ENCODE results near the gene GABRB3. TPM values are rescaled to one million over a fixed set of nuclear protein-coding genes. Genes with fewer than 3 reads are reported as not detected.

GABRB3 gene
- total and polyA plus RNA-seq, 2 donors (not counting 1 experiment from before 2014, with no cell fraction given), result 0.07 TPM; not detected in 1

DNA sequence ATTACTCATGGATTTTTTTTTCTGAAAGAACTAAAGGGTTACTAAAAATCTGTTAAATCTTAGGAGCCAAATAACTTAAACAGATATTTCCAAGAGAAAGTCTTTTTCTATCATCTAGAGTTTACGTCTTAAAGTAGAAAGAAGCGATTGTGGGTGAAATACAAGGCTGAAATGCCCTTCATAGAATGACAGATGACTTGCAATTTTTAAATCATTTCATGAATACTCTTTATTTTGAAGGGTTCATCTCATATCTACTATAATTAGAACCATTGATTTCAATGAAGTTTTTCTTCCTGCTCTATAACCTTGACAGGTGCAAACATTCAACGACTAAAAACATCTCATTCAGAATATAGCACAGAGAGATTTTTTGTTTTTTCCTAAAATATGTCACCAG is 217.0 kb downstream of the GABRB3 start:
- DNase-seq, result no peak
- WGBS (ENCODE audit: insufficient coverage), result no CpG with 5 or more reads among the region's 3 CpGs

DNA sequence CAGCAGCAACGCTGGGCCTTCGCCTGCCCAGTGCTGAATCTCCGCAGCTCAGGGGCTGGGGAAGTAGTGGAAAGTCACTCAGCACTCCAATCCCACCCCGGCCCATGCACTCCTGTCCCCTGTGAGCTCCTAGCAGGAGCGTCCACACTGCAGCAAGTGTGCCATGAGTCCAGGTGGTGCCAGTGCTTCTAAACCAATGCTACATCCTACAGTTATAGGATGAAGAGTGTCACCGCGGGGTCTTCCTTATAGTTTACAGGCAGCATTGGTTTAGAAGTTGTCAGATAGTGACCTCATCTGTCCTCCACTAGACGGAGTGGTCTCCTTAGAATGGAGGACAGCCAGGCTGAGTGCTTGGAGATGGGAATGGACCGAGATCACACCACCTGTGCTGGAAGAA is 221.4 kb downstream of the GABRB3 start:
- Histone ChIP-seq H3K9me3 (ENCODE audit: control extremely low read depth in 1 of 3, control insufficient read depth in 2 of 3, insufficient read depth in 1 of 3, low read length in 2 of 3) (peaks cover 0 to 15% (median 0%) of the 10 kb centered on the region in 3 donors), H3K79me2 (ENCODE audit: control insufficient read depth, insufficient read depth, low read length) (no peaks in the 10 kb centered on the region), H3K27ac (ENCODE audit: low read length in 2 of 2) (no peak overlapping the region), H4K20me1 (ENCODE audit: control insufficient read depth, insufficient read depth, low read length, poor library complexity, severe bottlenecking) (no peaks in the 10 kb centered on the region), H3K9ac (ENCODE audit: low read length) (no peak overlapping the region), H3K4me1 (ENCODE audit: control insufficient read depth in 2 of 2, insufficient read depth in 2 of 2, low read length in 2 of 2) (no peaks in the 10 kb centered on the region), H3K27me3 (replicated peaks in 1 of 4; ENCODE audit: control extremely low read depth in 1 of 4, control insufficient read depth in 3 of 4, insufficient read depth in 4 of 4, low read length in 3 of 4) (no peaks in the 10 kb centered on the region), H3K4me2 (replicated peaks; ENCODE audit: low read depth, low read length, poor library complexity, severe bottlenecking) (no peak overlapping the region), H2AFZ (ENCODE audit: insufficient read depth, low read depth, low read length, poor library complexity, severe bottlenecking) (no peak overlapping the region), H3K36me3 (replicated peaks in 1 of 2; ENCODE audit: control extremely low read depth in 1 of 2, control insufficient read depth in 1 of 2, extremely low read depth in 1 of 2, insufficient read depth in 2 of 2, low read length in 1 of 2) (no peaks in the 10 kb centered on the region), H3K4me3 (ENCODE audit: control extremely low read depth in 1 of 5, extremely low read depth in 1 of 5, insufficient read depth in 1 of 5, low read depth in 2 of 5, low read length in 4 of 5) (no peak overlapping the region)
- Mint-ChIP-seq H3K4me1 (no peaks in the 10 kb centered on the region), H3K9me3 (ENCODE audit: insufficient read depth) (peaks cover 18% of the 10 kb centered on the region), H3K27ac (no peak overlapping the region), H3K27me3 (no peaks in the 10 kb centered on the region), H3K4me3 (no peak overlapping the region)
- 80% methylated on average over 6 of the region's 9 CpGs for WGBS (ENCODE audit: insufficient coverage)
- no peak for DNase-seq
- CTCF ChIA-PET, result no interaction called here
- intact Hi-C loops (cut with micrococcal nuclease), result no loop called here
- POLR2A ChIA-PET, result no interaction called here
- TF ChIP-seq, protein P1, sequence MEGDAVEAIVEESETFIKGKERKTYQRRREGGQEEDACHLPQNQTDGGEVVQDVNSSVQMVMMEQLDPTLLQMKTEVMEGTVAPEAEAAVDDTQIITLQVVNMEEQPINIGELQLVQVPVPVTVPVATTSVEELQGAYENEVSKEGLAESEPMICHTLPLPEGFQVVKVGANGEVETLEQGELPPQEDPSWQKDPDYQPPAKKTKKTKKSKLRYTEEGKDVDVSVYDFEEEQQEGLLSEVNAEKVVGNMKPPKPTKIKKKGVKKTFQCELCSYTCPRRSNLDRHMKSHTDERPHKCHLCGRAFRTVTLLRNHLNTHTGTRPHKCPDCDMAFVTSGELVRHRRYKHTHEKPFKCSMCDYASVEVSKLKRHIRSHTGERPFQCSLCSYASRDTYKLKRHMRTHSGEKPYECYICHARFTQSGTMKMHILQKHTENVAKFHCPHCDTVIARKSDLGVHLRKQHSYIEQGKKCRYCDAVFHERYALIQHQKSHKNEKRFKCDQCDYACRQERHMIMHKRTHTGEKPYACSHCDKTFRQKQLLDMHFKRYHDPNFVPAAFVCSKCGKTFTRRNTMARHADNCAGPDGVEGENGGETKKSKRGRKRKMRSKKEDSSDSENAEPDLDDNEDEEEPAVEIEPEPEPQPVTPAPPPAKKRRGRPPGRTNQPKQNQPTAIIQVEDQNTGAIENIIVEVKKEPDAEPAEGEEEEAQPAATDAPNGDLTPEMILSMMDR (IDR thresholded peaks at IDR 0.05), result no peak
- no peak for TF ChIP-seq EZH2 (IDR thresholded peaks at IDR 0.05; ENCODE audit: borderline replicate concordance, insufficient read depth, low read depth, low read length, poor library complexity, severe bottlenecking)
- ATAC-seq (ENCODE audit: low read depth), result no peak

More for the DNA sequence above, 217.0 kb downstream of the GABRB3 start:
- no peak overlapping the region for H3K9ac ChIP-seq (ENCODE audit: low read length)
- ATAC-seq (ENCODE audit: low read depth), result no peak
- Mint-ChIP-seq H3K27me3 (no peaks in the 10 kb centered on the region), H3K27ac (no peak overlapping the region), H3K4me3 (no peak overlapping the region), H3K9me3 (ENCODE audit: insufficient read depth) (peaks cover 21% of the 10 kb centered on the region), H3K4me1 (no peaks in the 10 kb centered on the region)
- ChIA-PET CTCF (no interaction called here), POLR2A (no interaction called here)
- TF ChIP-seq EZH2 (IDR thresholded peaks at IDR 0.05; ENCODE audit: borderline replicate concordance, insufficient read depth, low read depth, low read length, poor library complexity, severe bottlenecking), result no peak
- TF ChIP-seq, protein P1 (IDR thresholded peaks at IDR 0.05), result no peak
- H3K4me1 ChIP-seq (ENCODE audit: control insufficient read depth in 2 of 2, insufficient read depth in 2 of 2, low read length in 2 of 2), result no peaks in the 10 kb centered on the region
- H3K9me3 ChIP-seq (ENCODE audit: control extremely low read depth in 1 of 3, control insufficient read depth in 2 of 3, insufficient read depth in 1 of 3, low read length in 2 of 3), result peaks cover 0 to 22% (median 0%) of the 10 kb centered on the region in 3 donors
- no peaks in the 10 kb centered on the region for H3K36me3 ChIP-seq (replicated peaks in 1 of 2; ENCODE audit: control extremely low read depth in 1 of 2, control insufficient read depth in 1 of 2, extremely low read depth in 1 of 2, insufficient read depth in 2 of 2, low read length in 1 of 2)
- no peaks in the 10 kb centered on the region for H3K27me3 ChIP-seq (replicated peaks in 1 of 4; ENCODE audit: control extremely low read depth in 1 of 4, control insufficient read depth in 3 of 4, insufficient read depth in 4 of 4, low read length in 3 of 4)
- no peak overlapping the region for H3K4me2 ChIP-seq (replicated peaks; ENCODE audit: low read depth, low read length, poor library complexity, severe bottlenecking)
- intact Hi-C loops (cut with micrococcal nuclease), result no loop called here
- H2AFZ ChIP-seq (ENCODE audit: insufficient read depth, low read depth, low read length, poor library complexity, severe bottlenecking), result no peak overlapping the region
- no peaks in the 10 kb centered on the region for H4K20me1 ChIP-seq (ENCODE audit: control insufficient read depth, insufficient read depth, low read length, poor library complexity, severe bottlenecking)
- H3K4me3 ChIP-seq (ENCODE audit: control extremely low read depth in 1 of 5, extremely low read depth in 1 of 5, insufficient read depth in 1 of 5, low read depth in 2 of 5, low read length in 4 of 5), result no peak overlapping the region
- H3K79me2 ChIP-seq (ENCODE audit: control insufficient read depth, insufficient read depth, low read length), result no peaks in the 10 kb centered on the region
- no peak overlapping the region for H3K27ac ChIP-seq (ENCODE audit: low read length in 2 of 2)

All from B cell (primary cell).